Thyroid gland (tissue), 4 donors: ENCODE data around the gene SPATA12. TPM values are rescaled to one million over a fixed set of nuclear protein-coding genes. Genes with fewer than 3 reads are reported as not detected.

ENCODE experiments used
- DNase-seq, 2 donors: peaks; one replicate each; pipeline ENCODE4 v3.0.0-alpha.2; 2019
- H3K27ac ChIP-seq, 3 donors: fragments of 200-600 bp; sonication (generic); 1 replicate in 2 of 3; 2 replicates in 1 of 3; pipeline ENCODE4 v1.5.1; 2016 to 2019; ENCODE audit warnings: mild to moderate bottlenecking in 1 of 3, moderate library complexity in 1 of 3
- H3K27me3 ChIP-seq: fragments of 200-600 bp; sonication (generic); one replicate; pipeline ENCODE4 v1.5.1; 2019
- H3K36me3 ChIP-seq, 2 donors: fragments of 200-600 bp; sonication (generic); one replicate each; pipeline ENCODE4 v1.5.1; 2016 to 2019
- H3K4me1 ChIP-seq, 2 donors: fragments of 200-600 bp; sonication (generic); one replicate each; pipeline ENCODE4 v1.5.1; 2017 to 2019
- H3K4me3 ChIP-seq, 3 donors: fragments of 200-600 bp; sonication (generic); replicated peaks in 1 of 3; 1 replicate in 2 of 3; 2 replicates in 1 of 3; pipeline ENCODE4 v1.5.1; 2016; ENCODE audit warnings: mild to moderate bottlenecking in 1 of 3
- H3K9me3 ChIP-seq: fragments of 200-600 bp; sonication (generic); one replicate; pipeline ENCODE4 v1.5.1; 2017
- CTCF ChIP-seq, 6 experiments: fragments of 200-600 bp in 3 of 6; fragments of 450-650 bp in 3 of 6; sonication (generic) in 3 of 6; IDR thresholded peaks; one replicate each; pipeline ENCODE4 v1.5.1; 2016 to 2019; ENCODE audit warnings: antibody characterized with exemption in 6 of 6, mild to moderate bottlenecking in 2 of 6, inconsistent platforms in 1 of 6, moderate library complexity in 1 of 6
- POLR2A ChIP-seq, 2 donors: fragments of 450-650 bp; IDR thresholded peaks; one replicate each; pipeline ENCODE4 v1.6.1; 2017; ENCODE audit warnings: antibody characterized with exemption in 2 of 2, mild to moderate bottlenecking in 2 of 2, moderate library complexity in 1 of 2
- WGBS, 2 donors: methylation state at CpG; one replicate each; pipeline ENCODE4 v1.1.5; 2017; 5-methylcytosine and 5-hydroxymethylcytosine counted together
- intact Hi-C: fragments of 100-400 bp; cut with DNase I; formaldehyde crosslinking; loops from one replicate; pipeline ENCODE4 v1.15.1; 2023
- total RNA-seq, 4 donors: library from RNA; depleted of rRNA; stranded (reverse); fragments of >200 nt; gene quantifications; one replicate each; pipeline ENCODE4 v1.2.3, GENCODE V29; 2016

SPATA12 gene
- total RNA-seq, 4 donors from 2014 or later = not detected

- Histone ChIP-seq H3K4me3 (no peak overlapping the region), H3K9me3 (no peaks in the 10 kb centered on the region), H3K4me1 (no peaks in the 10 kb centered on the region), H3K27ac (no peak overlapping the region), H3K36me3 (no peaks in the 10 kb centered on the region), H3K27me3 (no peaks in the 10 kb centered on the region)
- whole genome bisulfite sequencing, 2 donors = 59 to 61% methylated on average over 3 of the region's 3 CpGs
- no peak for DNase-seq
- intact Hi-C loops = no loop called here
- no peak for TF ChIP-seq CTCF (IDR thresholded peaks at IDR 0.05)
Measured at GRCh38 chr3:57118254-57118653, 57.8 kb downstream of the SPATA12 start.

GRCh38 chr3:57120040-57120439 lies 59.6 kb downstream of the SPATA12 start:
- no peaks in the 10 kb centered on the region for H3K9me3 ChIP-seq
- no peak for DNase-seq
- 70 to 82% methylated on average over 3 of the region's 3 CpGs for WGBS, 2 donors
- H3K27me3 ChIP-seq = no peaks in the 10 kb centered on the region
- no peak for TF ChIP-seq POLR2A (IDR thresholded peaks at IDR 0.05)
- no peak for TF ChIP-seq CTCF (IDR thresholded peaks at IDR 0.05)
- H3K4me1 ChIP-seq = no peaks in the 10 kb centered on the region
- H3K27ac ChIP-seq = no peak overlapping the region
- no peaks in the 10 kb centered on the region for H3K36me3 ChIP-seq
- no peak overlapping the region for H3K4me3 ChIP-seq
- intact Hi-C loops = no loop called here

GRCh38 chr3:57120451-57121174 lies 60.1 kb downstream of the SPATA12 start:
- no peak for DNase-seq
- TF ChIP-seq POLR2A (IDR thresholded peaks at IDR 0.05) (no peak), CTCF (IDR thresholded peaks at IDR 0.05) (no peak)
- intact Hi-C loops = no loop called here
- Histone ChIP-seq H3K36me3 (no peaks in the 10 kb centered on the region), H3K27ac (no peak overlapping the region), H3K27me3 (no peaks in the 10 kb centered on the region), H3K4me1 (no peaks in the 10 kb centered on the region), H3K4me3 (no peak overlapping the region), H3K9me3 (no peaks in the 10 kb centered on the region)
- 83 to 84% methylated on average over 10 of the region's 10 CpGs for WGBS, 2 donors

Other genes starting within 250 kb of the SPATA12 start
- gene IL17RD, start 104.7 kb downstream of the SPATA12 start, total RNA-seq = 1 to 10 TPM in 3 of 4 donors, under 1 TPM in 1; 0.59 to 2.6 (median 1.4) TPM
- 1 to 10 TPM in 1 of 4 donors, under 1 TPM in 1, not detected in 2; 0.56 to 1.6 TPM for gene HESX1, start 139.3 kb downstream of the SPATA12 start, total RNA-seq
- 10 to 100 TPM; 49.1 to 65.6 (median 59.6) TPM for gene APPL1, start 167.1 kb downstream of the SPATA12 start, total RNA-seq
- not detected for gene ASB14, start 232.0 kb downstream of the SPATA12 start, total RNA-seq